Ascending aorta (tissue), 2 donors: ENCODE results near the gene ADORA2B. TPM values are rescaled to one million over a fixed set of nuclear protein-coding genes. Genes with fewer than 3 reads are reported as not detected.

Experiments
- DNase-seq, 2 donors: peaks; one replicate each; pipeline ENCODE4 v3.0.0-alpha.2; 2019; ENCODE audit warnings: low spot score in 2 of 2
- H3K27ac ChIP-seq, 2 donors: fragments of 200-600 bp; sonication (generic); one replicate each; pipeline ENCODE4 v1.5.1; 2016 to 2017; ENCODE audit warnings: mild to moderate bottlenecking in 1 of 2
- H3K27me3 ChIP-seq: fragments of 200-600 bp; sonication (generic); one replicate; pipeline ENCODE4 v1.5.1; 2017
- H3K36me3 ChIP-seq, 2 donors: fragments of 200-600 bp; sonication (generic); one replicate each; pipeline ENCODE4 v1.5.1; 2016
- H3K4me1 ChIP-seq, 2 donors: fragments of 200-600 bp; sonication (generic); one replicate each; pipeline ENCODE4 v1.5.1; 2016 to 2017; ENCODE audit warnings: mild to moderate bottlenecking in 1 of 2
- H3K4me3 ChIP-seq, 2 donors: fragments of 200-600 bp; sonication (generic); one replicate each; pipeline ENCODE4 v1.5.1; 2016 to 2017; ENCODE audit warnings: mild to moderate bottlenecking in 1 of 2
- H3K9me3 ChIP-seq, 2 donors: fragments of 200-600 bp; sonication (generic); one replicate each; pipeline ENCODE4 v1.5.1; 2016
- CTCF ChIP-seq, 3 experiments: fragments of 200-600 bp in 2 of 3; fragments of 450-650 bp in 1 of 3; sonication (generic) in 2 of 3; IDR thresholded peaks; one replicate each; pipeline ENCODE4 v1.5.1; 2016 to 2019; ENCODE audit warnings: antibody characterized with exemption in 3 of 3, mild to moderate bottlenecking in 1 of 3, moderate library complexity in 1 of 3
- intact Hi-C: fragments of 100-400 bp; cut with DNase I; formaldehyde crosslinking; loops from one replicate; pipeline ENCODE4 v1.15.1; 2023
- total RNA-seq: library from RNA; depleted of rRNA; stranded (reverse); fragments of >200 nt; gene quantifications from one replicate; pipeline ENCODE4 v1.1.0, GENCODE V29; 2016

The ADORA2B gene
- total RNA-seq, 1 donor from 2014 or later, result not detected

- Histone ChIP-seq H3K4me1 (peaks cover 5 to 9% of the 10 kb centered on the region in 2 donors), H3K36me3 (no peaks in the 10 kb centered on the region), H3K4me3 (peak overlapping the region; percentile 55 to 68), H3K27ac (no peak overlapping the region), H3K9me3 (no peaks in the 10 kb centered on the region), H3K27me3 (no peaks in the 10 kb centered on the region)
- TF ChIP-seq CTCF (IDR thresholded peaks at IDR 0.05), result no peak
- DNase-seq, result no peak
- intact Hi-C loops, result no loop called here
Measured at GRCh38 chr17:15945527-15946191, 729 bp downstream of the ADORA2B start.

GRCh38 chr17:15946611-15947120 is 1.7 kb downstream of the ADORA2B start:
- Histone ChIP-seq H3K27me3 (no peaks in the 10 kb centered on the region), H3K4me3 (no peak overlapping the region), H3K9me3 (no peaks in the 10 kb centered on the region), H3K36me3 (no peaks in the 10 kb centered on the region), H3K4me1 (peaks cover 5 to 9% of the 10 kb centered on the region in 2 donors), H3K27ac (no peak overlapping the region)
- no peak for TF ChIP-seq CTCF (IDR thresholded peaks at IDR 0.05)
- DNase-seq, result no peak
- intact Hi-C loops, result no loop called here

GRCh38 chr17:15947271-15947670 is 2.3 kb downstream of the ADORA2B start:
- Histone ChIP-seq H3K9me3 (no peaks in the 10 kb centered on the region), H3K36me3 (no peaks in the 10 kb centered on the region), H3K4me1 (peaks cover 5 to 9% of the 10 kb centered on the region in 2 donors), H3K27ac (no peak overlapping the region), H3K27me3 (no peaks in the 10 kb centered on the region), H3K4me3 (no peak overlapping the region)
- no peak for DNase-seq
- no peak for TF ChIP-seq CTCF (IDR thresholded peaks at IDR 0.05)
- intact Hi-C loops, result no loop called here

GRCh38 chr17:15947976-15948752 is 3.2 kb downstream of the ADORA2B start:
- H3K4me1 ChIP-seq, result peaks cover 5 to 9% of the 10 kb centered on the region in 2 donors
- no peaks in the 10 kb centered on the region for H3K27me3 ChIP-seq
- intact Hi-C loops, result no loop called here
- H3K4me3 ChIP-seq, result no peak overlapping the region
- DNase-seq, result no peak
- H3K9me3 ChIP-seq, result no peaks in the 10 kb centered on the region
- H3K27ac ChIP-seq, result no peak overlapping the region
- H3K36me3 ChIP-seq, result no peaks in the 10 kb centered on the region
- no peak for TF ChIP-seq CTCF (IDR thresholded peaks at IDR 0.05)

- no peaks in the 10 kb centered on the region for H3K36me3 ChIP-seq
- intact Hi-C loops, result no loop called here
- no peaks in the 10 kb centered on the region for H3K9me3 ChIP-seq
- H3K27me3 ChIP-seq, result no peaks in the 10 kb centered on the region
- DNase-seq, result no peak
- H3K27ac ChIP-seq, result no peak overlapping the region
- H3K4me3 ChIP-seq, result no peak overlapping the region
- no peak for TF ChIP-seq CTCF (IDR thresholded peaks at IDR 0.05)
- no peaks in the 10 kb centered on the region for H3K4me1 ChIP-seq
Measured at GRCh38 chr17:15951368-15952047, 6.6 kb downstream of the ADORA2B start.
